HCEC 1CT (cell line): ENCODE data around the gene GRID1.

ENCODE experiments used
- DNase-seq: peaks from one replicate; pipeline ENCODE4 v3.0.0-alpha.2; 2017

GRID1 gene

GRCh38 chr10:86071758-86072157 lies 294.8 kb downstream of the GRID1 start:
- DNase-seq = no peak

- DNase-seq = no peak
Measured at GRCh38 chr10:86071145-86071544, 295.4 kb downstream of the GRID1 start.

- DNase-seq = no peak
Measured at GRCh38 chr10:86070278-86070677, 296.3 kb downstream of the GRID1 start.

GRCh38 chr10:86068231-86069054 lies 298.2 kb downstream of the GRID1 start:
- DNase-seq = no peak

GRCh38 chr10:86067436-86068050 lies 299.1 kb downstream of the GRID1 start:
- DNase-seq = no peak

GRCh38 chr10:86066696-86067095 lies 299.9 kb downstream of the GRID1 start:
- no peak for DNase-seq

GRCh38 chr10:86065711-86066251 lies 300.8 kb downstream of the GRID1 start:
- no peak for DNase-seq

- DNase-seq = no peak
Measured at GRCh38 chr10:86064931-86065662, 301.5 kb downstream of the GRID1 start.

GRCh38 chr10:86064219-86064618 lies 302.4 kb downstream of the GRID1 start:
- DNase-seq = no peak

- no peak for DNase-seq
Measured at GRCh38 chr10:86063341-86063740, 303.3 kb downstream of the GRID1 start.

- DNase-seq = no peak
Measured at GRCh38 chr10:86062647-86063145, 303.9 kb downstream of the GRID1 start.

- no peak for DNase-seq
Measured at GRCh38 chr10:86062198-86062550, 304.4 kb downstream of the GRID1 start.

- no peak for DNase-seq
Measured at GRCh38 chr10:86061278-86062197, 305.1 kb downstream of the GRID1 start.

GRCh38 chr10:86060386-86061277 lies 306.0 kb downstream of the GRID1 start:
- DNase-seq = no peak

GRCh38 chr10:86059892-86060291 lies 306.7 kb downstream of the GRID1 start:
- no peak for DNase-seq

- DNase-seq = no peak
Measured at GRCh38 chr10:86058964-86059363, 307.6 kb downstream of the GRID1 start.

- DNase-seq = no peak
Measured at GRCh38 chr10:86057708-86058107, 308.9 kb downstream of the GRID1 start.

GRCh38 chr10:86056672-86057071 lies 309.9 kb downstream of the GRID1 start:
- no peak for DNase-seq

GRCh38 chr10:86055928-86056327 lies 310.7 kb downstream of the GRID1 start:
- no peak for DNase-seq

- no peak for DNase-seq
Measured at GRCh38 chr10:86053675-86054074, 312.9 kb downstream of the GRID1 start.

- no peak for DNase-seq
Measured at GRCh38 chr10:86051586-86051985, 315.0 kb downstream of the GRID1 start.
